K562 (cell line): ENCODE data around the gene DYNLL1. TPM values are rescaled to one million over a fixed set of nuclear protein-coding genes. Genes with fewer than 3 reads are reported as not detected.

Experiments
- ATAC-seq: fragments of 200-7000 bp; cut with Tn5 transposase; 3 replicates; pipeline ENCODE4 v1.9.1; 2020; ENCODE audit warnings: moderate library complexity
- BruUV-seq: library from RNA; stranded (reverse); fragments of 400-500 nt; replicated peaks from 2 replicates; lab custom pipeline; 2021; lab: Mats Ljungman, UMichigan
- CTCF ChIA-PET: fragments of 300-600 bp; formaldehyde crosslinking; extraction: SDS; loops from one replicate; lab custom pipeline; 2021; ENCODE audit warnings: low intra/inter-chr PET ratio; lab: Yijun Ruan, JAX
- POLR2A ChIA-PET: fragments of 300-600, 350-650 bp; sonication (Branson Sonifier 250); formaldehyde crosslinking; extraction: SDS; loops from one replicate; lab custom pipeline; 2021; ENCODE audit warnings: antibody characterized with exemption, inconsistent platforms; lab: Yijun Ruan, JAX
- DNase-seq, 4 experiments: peaks; one replicate each; pipeline versions ENCODE4 v3.0.0 to v3.0.0-alpha.2; 2011 to 2018; ENCODE audit warnings: low spot score in 3 of 4, mixed read lengths in 3 of 4; ENCODE audit errors: extremely low read depth in 1 of 4
- FAIRE-seq: peaks from 2 replicates; lab custom pipeline; 2011; peaks lifted over from hg19 to GRCh38; lab: Jason Lieb, UNC
- H2AFZ ChIP-seq: 2 replicates; pipeline ENCODE4 v1.6.0; 2011; ENCODE audit warnings: low read depth, low read length, control low read depth, inconsistent platforms
- H3K27ac ChIP-seq: fragments of 200-600 bp; 3 replicates; pipeline ENCODE4 v1.8.0; 2011; ENCODE audit warnings: low read depth, mild to moderate bottlenecking, control low read depth, inconsistent platforms, low read length, moderate library complexity, mixed read lengths; ENCODE audit errors: extremely low read depth
- H3K27me3 ChIP-seq, 2 experiments: fragments of 300-600 bp in 1 of 2; 2 replicates in 1 of 2; 3 replicates in 1 of 2; pipeline versions ENCODE4 v1.6.0 to v1.8.0; 2011; ENCODE audit warnings: inconsistent platforms in 2 of 2, low read length in 2 of 2, mild to moderate bottlenecking in 1 of 2, mixed read lengths in 1 of 2, moderate library complexity in 1 of 2; ENCODE audit not compliant: control insufficient read depth in 2 of 2, insufficient read depth in 2 of 2
- H3K36me3 ChIP-seq: fragments of 300-600 bp; 3 replicates; pipeline ENCODE4 v1.8.0; 2011; ENCODE audit warnings: mild to moderate bottlenecking, low read length, inconsistent platforms; ENCODE audit not compliant: control insufficient read depth, insufficient read depth
- H3K4me1 ChIP-seq, 2 experiments: fragments of 200-600 bp in 1 of 2; replicated peaks in 1 of 2; 2 replicates in 1 of 2; 3 replicates in 1 of 2; pipeline versions ENCODE4 v1.5.1 to v1.8.0; 2011; ENCODE audit warnings: inconsistent platforms in 2 of 2, low read length in 2 of 2, mild to moderate bottlenecking in 1 of 2, mixed read lengths in 1 of 2, moderate library complexity in 1 of 2; ENCODE audit not compliant: control insufficient read depth in 2 of 2, insufficient read depth in 2 of 2
- H3K4me2 ChIP-seq: 2 replicates; pipeline ENCODE4 v1.6.1; 2011; ENCODE audit warnings: low read length, control low read depth, inconsistent platforms, mixed read lengths; ENCODE audit not compliant: insufficient read depth
- H3K4me3 ChIP-seq: fragments of 200-600 bp; sonication (generic), shearing (Covaris generic); 2 replicates; pipeline ENCODE4 v1.5.1; 2016; ENCODE audit warnings: control low read depth, inconsistent platforms
- H3K79me2 ChIP-seq: fragments of 200-600 bp; 3 replicates; pipeline ENCODE4 v1.8.0; 2011; ENCODE audit warnings: low read length, inconsistent platforms; ENCODE audit not compliant: control insufficient read depth, insufficient read depth
- H3K9ac ChIP-seq, 2 experiments: 2 replicates each; pipeline versions ENCODE4 v1.6.0 to v1.6.1; 2011; ENCODE audit warnings: low read depth in 2 of 2, low read length in 2 of 2, control low read depth in 1 of 2, inconsistent platforms in 1 of 2, mild to moderate bottlenecking in 1 of 2, mixed read lengths in 1 of 2; ENCODE audit not compliant: insufficient read depth in 1 of 2
- H3K9me1 ChIP-seq: one replicate; pipeline ENCODE4 v1.6.0; 2011; ENCODE audit warnings: inconsistent platforms, mild to moderate bottlenecking, low read length, moderate library complexity; ENCODE audit not compliant: control insufficient read depth, insufficient read depth
- H3K9me3 ChIP-seq: replicated peaks from 2 replicates; pipeline ENCODE4 v1.5.1; 2011; ENCODE audit warnings: low read depth, low read length, inconsistent platforms; ENCODE audit not compliant: control insufficient read depth, insufficient read depth
- H4K20me1 ChIP-seq: replicated peaks from 2 replicates; pipeline ENCODE4 v1.6.1; 2011; ENCODE audit warnings: low read length, inconsistent platforms, mixed read lengths; ENCODE audit not compliant: control insufficient read depth, insufficient read depth
- HSF4 ChIP-seq: fragments of 250-450 bp; sonication (Bioruptor Pico); IDR thresholded peaks from 2 replicates; pipeline ENCODE4 v2.1.2; 2022; ENCODE audit warnings: mild to moderate bottlenecking, moderate library complexity, borderline replicate concordance
- POLR2AphosphoS5 ChIP-seq: IDR thresholded peaks from 2 replicates; pipeline ENCODE4 v1.6.1; 2011; ENCODE audit warnings: mild to moderate bottlenecking, low read depth, low read length, moderate library complexity; ENCODE audit not compliant: control insufficient read depth, insufficient read depth
- PTTG1 ChIP-seq: fragments of 450-650 bp; IDR thresholded peaks from 2 replicates; pipeline ENCODE4 v1.6.1; 2016; ENCODE audit warnings: low read depth, mild to moderate bottlenecking, missing genetic modification characterization, missing compliant biosample characterization
- SREBF1 ChIP-seq: fragments of 150-350 bp; IDR thresholded peaks from 2 replicates; pipeline ENCODE4 v1.6.1; 2014; ENCODE audit warnings: antibody characterized with exemption, low read depth, low read length, borderline replicate concordance
- TRIM28 ChIP-seq: fragments of 450-650 bp; IDR thresholded peaks from 2 replicates; pipeline ENCODE4 v1.6.1; 2017
- U2AF1 ChIP-seq: fragments of 200-400 bp; formaldehyde crosslinking; optimal IDR thresholded peaks from 2 replicates; pipeline ENCODE3; 2017; ENCODE audit warnings: mild to moderate bottlenecking, low read depth, low read length, moderate library complexity
- ZC3H4 ChIP-seq: sonication (generic); formaldehyde crosslinking; IDR thresholded peaks from 2 replicates; pipeline ENCODE4 v1.9.0; 2021; ENCODE audit warnings: missing genetic modification reagents, borderline replicate concordance
- ZNF140 ChIP-seq: fragments of 250-450 bp; sonication (Bioruptor Pico); IDR thresholded peaks from 2 replicates; pipeline ENCODE4 v1.8.0; 2021; ENCODE audit warnings: moderate library complexity, mild to moderate bottlenecking, inconsistent platforms
- ZNF507 ChIP-seq: conservative IDR thresholded peaks from 2 replicates; pipeline ENCODE4 v1.6.1; 2017; ENCODE audit warnings: missing genetic modification characterization, missing compliant biosample characterization
- ZNF75A ChIP-seq: fragments of 450-650 bp; formaldehyde crosslinking; IDR thresholded peaks from 2 replicates; pipeline ENCODE4 v1.4.0; 2020; ENCODE audit warnings: mild to moderate bottlenecking
- WGBS: fragments of 100-300 bp; shearing (Covaris generic); methylation state at CpG from one replicate; pipeline ENCODE4 v1.1.6; 2016; ENCODE audit warnings: low coverage, mixed read lengths; ENCODE audit not compliant: insufficient coverage; ENCODE audit errors: missing lambda C conversion rate; 5-methylcytosine and 5-hydroxymethylcytosine counted together
- in situ Hi-C: fragments of 300-500 bp; cut with MboI; formaldehyde crosslinking; loops from 4 replicates; pipeline ENCODE4 v1.15.0; 2018; ENCODE audit warnings: inconsistent platforms, mixed read lengths
- intact Hi-C: fragments of 100-400 bp; cut with micrococcal nuclease; formaldehyde crosslinking; loops from 2 replicates; pipeline ENCODE4 v1.14.2; 2022
- polyA plus RNA-seq, 8 experiments: library from polyadenylated mRNA; depleted of rRNA in 4 of 8; stranded (reverse) in 5 of 8; unstranded in 3 of 8; fragments of >200 nt; fragmentation: Nextera tagmentation in 2 of 8; fragmentation: Illumina TruSeq in 1 of 8; extraction: Ambion mirVana in 2 of 8; extraction: Trizol in 1 of 8; gene quantifications; 2 replicates each; pipeline versions ENCODE4 v1.2.1 to v1.2.3, GENCODE V29; 2011 to 2014; ENCODE audit warnings: inconsistent platforms in 1 of 8, missing spikeins in 1 of 8
- total RNA-seq, 7 experiments: library from RNA; depleted of rRNA in 6 of 7; stranded (reverse); fragments of >200 nt in 6 of 7; fragmentation: Illumina TruSeq in 2 of 7; extraction: Trizol in 2 of 7; gene quantifications; 2 replicates each; pipeline versions ENCODE4 v1.2.1 to v1.2.3, GENCODE V29; 2011 to 2021; ENCODE audit warnings: low replicate concordance in 1 of 7
- TF ChIP-seq, protein P1 (sequence below): sonication (generic); formaldehyde crosslinking; IDR thresholded peaks from 2 replicates; pipeline ENCODE4 v1.8.1; 2023; ENCODE audit warnings: mild to moderate bottlenecking, missing genetic modification reagents
- TF ChIP-seq, protein P2 (sequence below): fragments of 450-650 bp; conservative IDR thresholded peaks from 2 replicates; pipeline ENCODE4 v1.6.1; 2016; ENCODE audit warnings: missing genetic modification characterization, low read depth, mild to moderate bottlenecking, missing compliant biosample characterization, moderate library complexity

Gene DYNLL1
- total and polyA plus RNA-seq, 9 of the 15 experiments (the other 6 are each of a cell fraction or from before 2014, with no cell fraction given) = 303 to 1,112 (median 468) TPM

DNA sequence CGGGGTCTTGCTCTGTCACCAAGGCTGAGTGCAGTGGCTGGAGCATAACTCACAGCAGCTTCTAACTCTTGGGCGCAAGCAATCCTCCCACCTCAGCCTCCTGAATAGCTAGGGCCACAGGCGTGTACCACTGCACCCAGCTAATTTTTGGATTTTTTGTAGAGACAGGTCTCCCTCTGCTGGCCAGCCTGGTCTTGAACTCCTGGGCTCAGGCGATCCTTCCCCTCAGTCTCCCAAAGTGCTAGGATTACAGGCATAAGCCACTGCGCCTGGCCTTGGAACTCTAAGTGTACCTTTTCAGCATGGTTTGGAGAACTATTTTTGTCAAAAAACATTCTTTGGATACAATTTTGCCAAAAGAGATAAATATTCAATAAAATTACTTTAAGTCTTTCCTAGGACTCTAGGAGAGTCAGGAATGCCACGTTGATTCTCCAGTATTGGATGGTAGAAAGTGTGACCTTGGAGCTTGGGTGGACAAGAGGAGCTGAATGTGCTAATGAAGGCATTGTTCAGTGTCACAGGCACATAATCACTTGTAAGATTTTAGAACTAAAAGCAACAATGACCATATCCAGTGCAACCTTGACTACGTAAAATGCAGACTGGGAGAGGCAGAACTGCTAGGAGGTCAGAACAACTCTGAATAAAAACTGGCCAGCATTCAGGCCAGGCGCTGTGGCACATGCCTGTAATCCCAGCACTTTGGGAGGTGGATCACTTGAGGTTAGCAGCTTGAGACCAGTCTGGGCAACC lies 29.2 kb upstream of the DYNLL1 start:
- Histone ChIP-seq H4K20me1 (peaks cover 34% of the 10 kb centered on the region), H2AFZ (no peak overlapping the region), H3K36me3 (peaks cover 65% of the 10 kb centered on the region), H3K9me1 (no peaks in the 10 kb centered on the region), H3K9ac (peak overlapping the region; percentile 14 to 77; a peak in 2 of 4 replicates), H3K9me3 (no peaks in the 10 kb centered on the region), H3K4me3 (no peak overlapping the region), H3K79me2 (peaks cover 79% of the 10 kb centered on the region), H3K4me1 (peaks cover 5 to 23% of the 10 kb centered on the region in 2 experiments; a peak in 4 of 5 replicates), H3K27me3 (no peaks in the 10 kb centered on the region), H3K27ac (peak overlapping the region; percentile 40; the same call in 1 of the 3 replicates), H3K4me2 (peak overlapping the region; percentile 11)
- peak; percentile 40 for ATAC-seq
- intact Hi-C loops (loop anchor here (5.0 kb wide), 1 partner anchor 116 kb away; the partner anchor contains the start of gene POP5), in situ Hi-C loops (no loop called here)
- WGBS = 64% methylated on average over 8 of the region's 8 CpGs
- ChIA-PET POLR2A (interaction anchor here (0.6 to 3.5 kb wide), 9 partner anchors 10 to 137 kb away, joined by 3 to 14 read pairs (median 3); no protein-coding TSS in a partner anchor), CTCF (interaction anchor here (0.6 to 2.2 kb wide), 3 partner anchors 110 to 631 kb away, joined by 3 to 11 read pairs (median 6); no protein-coding TSS in a partner anchor)
- DNase-seq = peak in 1 of 4 experiments; percentile 70
- FAIRE-seq = peak; percentile 83
- BruUV-seq = no TSS peak
- TF ChIP-seq SREBF1 (no peak), ZC3H4 (no peak), ZNF140 (CRISPR knock-in tag) (no peak), POLR2AphosphoS5 (peak; percentile 14; the same call in 1 of the 2 replicates), U2AF1 (no peak), ZNF507 (tag) (no peak), ZNF75A (CRISPR knock-in tag) (no peak), TRIM28 (no peak), HSF4 (no peak), PTTG1 (tag) (no peak)
- TF ChIP-seq, protein P1, sequence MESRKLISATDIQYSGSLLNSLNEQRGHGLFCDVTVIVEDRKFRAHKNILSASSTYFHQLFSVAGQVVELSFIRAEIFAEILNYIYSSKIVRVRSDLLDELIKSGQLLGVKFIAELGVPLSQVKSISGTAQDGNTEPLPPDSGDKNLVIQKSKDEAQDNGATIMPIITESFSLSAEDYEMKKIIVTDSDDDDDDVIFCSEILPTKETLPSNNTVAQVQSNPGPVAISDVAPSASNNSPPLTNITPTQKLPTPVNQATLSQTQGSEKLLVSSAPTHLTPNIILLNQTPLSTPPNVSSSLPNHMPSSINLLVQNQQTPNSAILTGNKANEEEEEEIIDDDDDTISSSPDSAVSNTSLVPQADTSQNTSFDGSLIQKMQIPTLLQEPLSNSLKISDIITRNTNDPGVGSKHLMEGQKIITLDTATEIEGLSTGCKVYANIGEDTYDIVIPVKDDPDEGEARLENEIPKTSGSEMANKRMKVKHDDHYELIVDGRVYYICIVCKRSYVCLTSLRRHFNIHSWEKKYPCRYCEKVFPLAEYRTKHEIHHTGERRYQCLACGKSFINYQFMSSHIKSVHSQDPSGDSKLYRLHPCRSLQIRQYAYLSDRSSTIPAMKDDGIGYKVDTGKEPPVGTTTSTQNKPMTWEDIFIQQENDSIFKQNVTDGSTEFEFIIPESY (CRISPR knock-in tag) = 0 out of 2 replicates have a peak, but pooled peaks have one; percentile 50
- TF ChIP-seq, protein P2, sequence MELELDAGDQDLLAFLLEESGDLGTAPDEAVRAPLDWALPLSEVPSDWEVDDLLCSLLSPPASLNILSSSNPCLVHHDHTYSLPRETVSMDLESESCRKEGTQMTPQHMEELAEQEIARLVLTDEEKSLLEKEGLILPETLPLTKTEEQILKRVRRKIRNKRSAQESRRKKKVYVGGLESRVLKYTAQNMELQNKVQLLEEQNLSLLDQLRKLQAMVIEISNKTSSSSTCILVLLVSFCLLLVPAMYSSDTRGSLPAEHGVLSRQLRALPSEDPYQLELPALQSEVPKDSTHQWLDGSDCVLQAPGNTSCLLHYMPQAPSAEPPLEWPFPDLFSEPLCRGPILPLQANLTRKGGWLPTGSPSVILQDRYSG (tag) = no peak
